Measurements from ENCODE around the gene RNF34.

GRCh38 chr12:121436706-121437105, 36.8 kb downstream of the RNF34 start:
- TF ChIP-seq CTCF (IDR thresholded peaks at IDR 0.05) (no peak), POLR2A (IDR thresholded peaks at IDR 0.05) (no peak), POLR2AphosphoS5 (IDR thresholded peaks at IDR 0.05) (no peak)
